Mucosa of stomach (tissue), 1 donor: ENCODE measurements around the gene CACNA1A.

Experiments used
- H3K27me3 ChIP-seq: one replicate; pipeline ENCODE4 v1.7.0; 2013; ENCODE audit warnings: mild to moderate bottlenecking, low read length; ENCODE audit not compliant: control insufficient read depth, insufficient read depth
- H3K36me3 ChIP-seq: one replicate; pipeline ENCODE4 v1.7.0; 2013; ENCODE audit warnings: low read length; ENCODE audit not compliant: control insufficient read depth, insufficient read depth
- H3K4me1 ChIP-seq: one replicate; pipeline ENCODE4 v1.7.0; 2013; ENCODE audit warnings: mild to moderate bottlenecking, low read length; ENCODE audit not compliant: control insufficient read depth, insufficient read depth
- H3K4me3 ChIP-seq: one replicate; pipeline ENCODE4 v1.7.0; 2013; ENCODE audit warnings: low read length
- H3K9ac ChIP-seq: one replicate; pipeline ENCODE4 v1.7.0; 2013; ENCODE audit warnings: mild to moderate bottlenecking, low read length, moderate library complexity
- H3K9me3 ChIP-seq: one replicate; pipeline ENCODE4 v1.7.0; 2013; ENCODE audit warnings: mild to moderate bottlenecking, low read length, moderate library complexity; ENCODE audit not compliant: control insufficient read depth
- donor health status: Pancreatic carcinoma.

The CACNA1A gene

GRCh38 chr19:13165162-13165997, 340.9 kb downstream of the CACNA1A start:
- Histone ChIP-seq H3K36me3 (no peaks in the 10 kb centered on the region), H3K9me3 (no peaks in the 10 kb centered on the region), H3K4me1 (peaks cover 77% of the 10 kb centered on the region), H3K4me3 (no peak overlapping the region), H3K9ac (peak overlapping the region; percentile 67), H3K27me3 (no peaks in the 10 kb centered on the region)

GRCh38 chr19:13164343-13165161, 341.7 kb downstream of the CACNA1A start:
- Histone ChIP-seq H3K4me1 (peaks cover 69% of the 10 kb centered on the region), H3K27me3 (no peaks in the 10 kb centered on the region), H3K36me3 (no peaks in the 10 kb centered on the region), H3K4me3 (peak overlapping the region; percentile 19), H3K9ac (peak overlapping the region; percentile 67), H3K9me3 (no peaks in the 10 kb centered on the region)

GRCh38 chr19:13163609-13164342, 342.5 kb downstream of the CACNA1A start:
- H3K9ac ChIP-seq = peak overlapping the region; percentile 67
- H3K4me3 ChIP-seq = peak overlapping the region; percentile 34
- H3K36me3 ChIP-seq = no peaks in the 10 kb centered on the region
- peaks cover 62% of the 10 kb centered on the region for H3K4me1 ChIP-seq
- H3K9me3 ChIP-seq = no peaks in the 10 kb centered on the region
- no peaks in the 10 kb centered on the region for H3K27me3 ChIP-seq

GRCh38 chr19:13162724-13163608, 343.3 kb downstream of the CACNA1A start:
- H3K4me3 ChIP-seq = peak overlapping the region; percentile 38
- H3K36me3 ChIP-seq = no peaks in the 10 kb centered on the region
- no peaks in the 10 kb centered on the region for H3K9me3 ChIP-seq
- H3K4me1 ChIP-seq = peaks cover 59% of the 10 kb centered on the region
- no peaks in the 10 kb centered on the region for H3K27me3 ChIP-seq
- peak overlapping the region; percentile 67 for H3K9ac ChIP-seq

GRCh38 chr19:13160557-13160956, 345.7 kb downstream of the CACNA1A start:
- no peaks in the 10 kb centered on the region for H3K36me3 ChIP-seq
- H3K4me3 ChIP-seq = no peak overlapping the region
- H3K9ac ChIP-seq = no peak overlapping the region
- H3K4me1 ChIP-seq = peaks cover 49% of the 10 kb centered on the region
- no peaks in the 10 kb centered on the region for H3K9me3 ChIP-seq
- no peaks in the 10 kb centered on the region for H3K27me3 ChIP-seq

- H3K9me3 ChIP-seq = no peaks in the 10 kb centered on the region
These were observed 346.6 kb downstream of the CACNA1A start for GRCh38 chr19:13159713-13160112.

More at GRCh38 chr19:13159713-13160112, 346.6 kb downstream of the CACNA1A start:
- H3K4me3 ChIP-seq = no peak overlapping the region
- H3K9ac ChIP-seq = no peak overlapping the region
- no peaks in the 10 kb centered on the region for H3K27me3 ChIP-seq
- H3K36me3 ChIP-seq = no peaks in the 10 kb centered on the region
- peaks cover 47% of the 10 kb centered on the region for H3K4me1 ChIP-seq
